Measurements from ENCODE around the gene ARL4C.
A peak's percentile ranks its signal among the peaks of the same experiment; 100 is the strongest.

ARL4C gene

GRCh38 chr2:234521536-234521935 lies 24.7 kb upstream of the ARL4C start:
- H3K4me1 ChIP-seq (ENCODE audit: insufficient read depth, low read length): no peaks in the 10 kb centered on the region
- H3K4me3 ChIP-seq (ENCODE audit: low read length): no peak overlapping the region
- no peaks in the 10 kb centered on the region for H3K36me3 ChIP-seq (ENCODE audit: insufficient read depth, low read depth, low read length)
- H3K9ac ChIP-seq (ENCODE audit: low read depth, low read length): no peak overlapping the region
- H3K9me3 ChIP-seq (ENCODE audit: insufficient read depth, low read depth, low read length): no peaks in the 10 kb centered on the region
- no peaks in the 10 kb centered on the region for H3K27me3 ChIP-seq (ENCODE audit: insufficient read depth, low read length)
- H3K27ac ChIP-seq (ENCODE audit: low read length): no peak overlapping the region

- H3K4me3 ChIP-seq (ENCODE audit: low read length): no peak overlapping the region
- no peaks in the 10 kb centered on the region for H3K27me3 ChIP-seq (ENCODE audit: insufficient read depth, low read length)
- no peaks in the 10 kb centered on the region for H3K4me1 ChIP-seq (ENCODE audit: insufficient read depth, low read length)
Observed at GRCh38 chr2:234518986-234519642, 22.2 kb upstream of the ARL4C start.

GRCh38 chr2:234517971-234518370 lies 21.1 kb upstream of the ARL4C start:
- H3K4me1 ChIP-seq (ENCODE audit: insufficient read depth, low read length): no peaks in the 10 kb centered on the region
- H3K9me3 ChIP-seq (ENCODE audit: insufficient read depth, low read depth, low read length): no peaks in the 10 kb centered on the region
- H3K9ac ChIP-seq (ENCODE audit: low read depth, low read length): no peak overlapping the region
- no peak overlapping the region for H3K4me3 ChIP-seq (ENCODE audit: low read length)
- H3K27ac ChIP-seq (ENCODE audit: low read length): no peak overlapping the region
- no peaks in the 10 kb centered on the region for H3K36me3 ChIP-seq (ENCODE audit: insufficient read depth, low read depth, low read length)
- no peaks in the 10 kb centered on the region for H3K27me3 ChIP-seq (ENCODE audit: insufficient read depth, low read length)

More at GRCh38 chr2:234518986-234519642, 22.2 kb upstream of the ARL4C start:
- H3K27ac ChIP-seq (ENCODE audit: low read length): no peak overlapping the region
- no peaks in the 10 kb centered on the region for H3K9me3 ChIP-seq (ENCODE audit: insufficient read depth, low read depth, low read length)
- H3K36me3 ChIP-seq (ENCODE audit: insufficient read depth, low read depth, low read length): no peaks in the 10 kb centered on the region
- H3K9ac ChIP-seq (ENCODE audit: low read depth, low read length): no peak overlapping the region

GRCh38 chr2:234514873-234515638 lies 18.2 kb upstream of the ARL4C start:
- Histone ChIP-seq H3K9me3 (ENCODE audit: insufficient read depth, low read depth, low read length) (no peaks in the 10 kb centered on the region), H3K27me3 (ENCODE audit: insufficient read depth, low read length) (no peaks in the 10 kb centered on the region), H3K4me3 (ENCODE audit: low read length) (no peak overlapping the region), H3K27ac (ENCODE audit: low read length) (no peak overlapping the region), H3K9ac (ENCODE audit: low read depth, low read length) (no peak overlapping the region), H3K4me1 (ENCODE audit: insufficient read depth, low read length) (no peaks in the 10 kb centered on the region), H3K36me3 (ENCODE audit: insufficient read depth, low read depth, low read length) (no peaks in the 10 kb centered on the region)

GRCh38 chr2:234514099-234514498 lies 17.2 kb upstream of the ARL4C start:
- Histone ChIP-seq H3K4me3 (ENCODE audit: low read length) (no peak overlapping the region), H3K9ac (ENCODE audit: low read depth, low read length) (no peak overlapping the region), H3K4me1 (ENCODE audit: insufficient read depth, low read length) (no peaks in the 10 kb centered on the region), H3K9me3 (ENCODE audit: insufficient read depth, low read depth, low read length) (no peaks in the 10 kb centered on the region), H3K27me3 (ENCODE audit: insufficient read depth, low read length) (no peaks in the 10 kb centered on the region), H3K27ac (ENCODE audit: low read length) (no peak overlapping the region), H3K36me3 (ENCODE audit: insufficient read depth, low read depth, low read length) (no peaks in the 10 kb centered on the region)

- no peaks in the 10 kb centered on the region for H3K9me3 ChIP-seq (ENCODE audit: insufficient read depth, low read depth, low read length)
- no peak overlapping the region for H3K4me3 ChIP-seq (ENCODE audit: low read length)
- no peaks in the 10 kb centered on the region for H3K36me3 ChIP-seq (ENCODE audit: insufficient read depth, low read depth, low read length)
- no peak overlapping the region for H3K9ac ChIP-seq (ENCODE audit: low read depth, low read length)
- no peaks in the 10 kb centered on the region for H3K4me1 ChIP-seq (ENCODE audit: insufficient read depth, low read length)
- H3K27me3 ChIP-seq (ENCODE audit: insufficient read depth, low read length): no peaks in the 10 kb centered on the region
- H3K27ac ChIP-seq (ENCODE audit: low read length): no peak overlapping the region
Observed at GRCh38 chr2:234512884-234513669, 16.2 kb upstream of the ARL4C start.

- Histone ChIP-seq H3K27me3 (ENCODE audit: insufficient read depth, low read length) (peaks cover 14% of the 10 kb centered on the region), H3K9me3 (ENCODE audit: insufficient read depth, low read depth, low read length) (no peaks in the 10 kb centered on the region), H3K36me3 (ENCODE audit: insufficient read depth, low read depth, low read length) (no peaks in the 10 kb centered on the region), H3K9ac (ENCODE audit: low read depth, low read length) (no peak overlapping the region), H3K27ac (ENCODE audit: low read length) (no peak overlapping the region), H3K4me3 (ENCODE audit: low read length) (no peak overlapping the region), H3K4me1 (ENCODE audit: insufficient read depth, low read length) (peaks cover 13% of the 10 kb centered on the region)
Observed at GRCh38 chr2:234502919-234503285, 6.0 kb upstream of the ARL4C start.

- no peaks in the 10 kb centered on the region for H3K36me3 ChIP-seq (ENCODE audit: insufficient read depth, low read depth, low read length)
- peaks cover 13% of the 10 kb centered on the region for H3K4me1 ChIP-seq (ENCODE audit: insufficient read depth, low read length)
- H3K9me3 ChIP-seq (ENCODE audit: insufficient read depth, low read depth, low read length): no peaks in the 10 kb centered on the region
- peaks cover 17% of the 10 kb centered on the region for H3K27me3 ChIP-seq (ENCODE audit: insufficient read depth, low read length)
- H3K4me3 ChIP-seq (ENCODE audit: low read length): no peak overlapping the region
- no peak overlapping the region for H3K9ac ChIP-seq (ENCODE audit: low read depth, low read length)
- H3K27ac ChIP-seq (ENCODE audit: low read length): no peak overlapping the region
Observed at GRCh38 chr2:234502285-234502918, 5.5 kb upstream of the ARL4C start.

GRCh38 chr2:234500394-234501006 lies 3.6 kb upstream of the ARL4C start:
- Histone ChIP-seq H3K9ac (ENCODE audit: low read depth, low read length) (no peak overlapping the region), H3K4me1 (ENCODE audit: insufficient read depth, low read length) (peaks cover 13% of the 10 kb centered on the region), H3K27ac (ENCODE audit: low read length) (no peak overlapping the region), H3K9me3 (ENCODE audit: insufficient read depth, low read depth, low read length) (no peaks in the 10 kb centered on the region), H3K36me3 (ENCODE audit: insufficient read depth, low read depth, low read length) (no peaks in the 10 kb centered on the region), H3K27me3 (ENCODE audit: insufficient read depth, low read length) (peaks cover 26% of the 10 kb centered on the region), H3K4me3 (ENCODE audit: low read length) (no peak overlapping the region)

- H3K9ac ChIP-seq (ENCODE audit: low read depth, low read length): peak overlapping the region; percentile 71; the same call in 1 of the 2 replicates
- no peak overlapping the region for H3K27ac ChIP-seq (ENCODE audit: low read length)
- peak overlapping the region; percentile 63; the same call in 1 of the 2 replicates for H3K4me3 ChIP-seq (ENCODE audit: low read length)
Observed at GRCh38 chr2:234497594-234498235, 834 bp upstream of the ARL4C start.

More at GRCh38 chr2:234497594-234498235, 834 bp upstream of the ARL4C start:
- Histone ChIP-seq H3K9me3 (ENCODE audit: insufficient read depth, low read depth, low read length) (no peaks in the 10 kb centered on the region), H3K36me3 (ENCODE audit: insufficient read depth, low read depth, low read length) (no peaks in the 10 kb centered on the region), H3K4me1 (ENCODE audit: insufficient read depth, low read length) (peaks cover 21% of the 10 kb centered on the region), H3K27me3 (ENCODE audit: insufficient read depth, low read length) (peaks cover 30% of the 10 kb centered on the region)

Data from iPS-20b (cell line).